GM12878 (cell line): ENCODE data around the gene RNF169. TPM values are rescaled to one million over a fixed set of nuclear protein-coding genes. Genes with fewer than 3 reads are reported as not detected.

ENCODE experiments used
- BACH1 ChIP-seq: fragments of 450-650 bp; IDR thresholded peaks from 2 replicates; pipeline ENCODE4 v1.6.1; 2017; ENCODE audit warnings: mild to moderate bottlenecking, borderline replicate concordance
- CEBPB ChIP-seq, 2 experiments: fragments of 150-350 bp in 1 of 2; IDR thresholded peaks; 2 replicates each; pipeline ENCODE4 v1.6.1; 2012 to 2014; ENCODE audit warnings: low read depth in 2 of 2, low read length in 2 of 2, borderline replicate concordance in 1 of 2, inconsistent platforms in 1 of 2
- CTCF ChIP-seq, 3 experiments: IDR thresholded peaks in 2 of 3; conservative IDR thresholded peaks in 1 of 3; 2 replicates each; pipeline ENCODE4 v1.5.1; 2011; ENCODE audit warnings: low read depth in 3 of 3, low read length in 3 of 3, mild to moderate bottlenecking in 3 of 3, control low read depth in 2 of 3, moderate library complexity in 2 of 3, inconsistent platforms in 1 of 3, mixed read lengths in 1 of 3; ENCODE audit not compliant: control insufficient read depth in 2 of 3, insufficient read depth in 1 of 3; ENCODE audit errors: extremely low read depth in 1 of 3
- ELK1 ChIP-seq: IDR thresholded peaks from 2 replicates; pipeline ENCODE4 v1.6.1; 2012; ENCODE audit warnings: low read depth, low read length, improper control_type of control experiment
- ESRRA ChIP-seq: IDR thresholded peaks from 2 replicates; pipeline ENCODE4 v1.6.1; 2012; ENCODE audit warnings: mild to moderate bottlenecking, low read length, improper control_type of control experiment
- GABPA ChIP-seq: IDR thresholded peaks from 2 replicates; pipeline ENCODE4 v1.6.1; 2014; ENCODE audit warnings: antibody characterized with exemption, low read depth, mild to moderate bottlenecking, inconsistent platforms
- IKZF2 ChIP-seq, 2 experiments: fragments of 450-650 bp; IDR thresholded peaks; 2 replicates each; pipeline ENCODE4 v1.6.1; 2017; ENCODE audit warnings: mild to moderate bottlenecking in 2 of 2, moderate library complexity in 2 of 2
- JUND ChIP-seq: IDR thresholded peaks from 2 replicates; pipeline ENCODE4 v1.6.1; 2012; ENCODE audit warnings: low read depth, mild to moderate bottlenecking, low read length, improper control_type of control experiment, moderate library complexity
- MLLT1 ChIP-seq: fragments of 450-650 bp; IDR thresholded peaks from 2 replicates; pipeline ENCODE4 v1.6.1; 2016; ENCODE audit warnings: mild to moderate bottlenecking
- MYB ChIP-seq: fragments of 150-350 bp; IDR thresholded peaks from 2 replicates; pipeline ENCODE4 v1.6.1; 2014; ENCODE audit warnings: mild to moderate bottlenecking, low read depth, low read length, borderline replicate concordance
- NFYA ChIP-seq: IDR thresholded peaks from 2 replicates; pipeline ENCODE4 v1.6.1; 2011; ENCODE audit warnings: low read depth, mild to moderate bottlenecking, low read length, improper control_type of control experiment, borderline replicate concordance
- NFYB ChIP-seq: IDR thresholded peaks from 2 replicates; pipeline ENCODE4 v1.6.1; 2011; ENCODE audit warnings: low read depth, mild to moderate bottlenecking, low read length, improper control_type of control experiment, moderate library complexity; ENCODE audit not compliant: insufficient read depth
- RAD21 ChIP-seq: IDR thresholded peaks from 2 replicates; pipeline ENCODE4 v1.6.1; 2011; ENCODE audit warnings: mild to moderate bottlenecking, low read depth, low read length, moderate library complexity; ENCODE audit not compliant: insufficient read depth
- RB1 ChIP-seq: fragments of 450-650 bp; formaldehyde crosslinking; IDR thresholded peaks from 2 replicates; pipeline ENCODE4 v1.6.1; 2017; ENCODE audit warnings: mild to moderate bottlenecking, borderline replicate concordance
- RFX5 ChIP-seq: IDR thresholded peaks from 2 replicates; pipeline ENCODE4 v1.6.1; 2011; ENCODE audit warnings: low read depth, low read length, improper control_type of control experiment
- SIX5 ChIP-seq: IDR thresholded peaks from 2 replicates; pipeline ENCODE4 v1.6.1; 2011; ENCODE audit warnings: mild to moderate bottlenecking, low read depth, low read length, moderate library complexity; ENCODE audit not compliant: severe bottlenecking
- SMARCA5 ChIP-seq: fragments of 450-650 bp; IDR thresholded peaks from 2 replicates; pipeline ENCODE4 v1.6.1; 2017; ENCODE audit warnings: mild to moderate bottlenecking
- SP1 ChIP-seq: IDR thresholded peaks from one replicate; pipeline ENCODE4 v1.6.1; 2011; ENCODE audit warnings: low read depth, low read length
- ZNF592 ChIP-seq: fragments of 450-650 bp; IDR thresholded peaks from 2 replicates; pipeline ENCODE4 v1.6.1; 2017; ENCODE audit warnings: mild to moderate bottlenecking, moderate library complexity
- polyA plus RNA-seq, 11 experiments: library from polyadenylated mRNA; depleted of rRNA in 4 of 11; unstranded in 6 of 11; stranded (reverse) in 5 of 11; fragments of >200 nt; fragmentation: Nextera tagmentation in 4 of 11; fragmentation: Illumina TruSeq in 1 of 11; extraction: Ambion mirVana in 4 of 11; extraction: Trizol in 1 of 11; gene quantifications; 1 replicate in 1 of 11; 2 replicates in 10 of 11; pipeline versions ENCODE4 v1.2.1 to v1.2.3, GENCODE V29; 2011 to 2016; ENCODE audit warnings: inconsistent platforms in 2 of 11, missing spikeins in 2 of 11, low read depth in 1 of 11
- total RNA-seq, 4 experiments: library from RNA; depleted of rRNA in 3 of 4; stranded (reverse); fragments of >200 nt in 3 of 4; fragmentation: Illumina TruSeq in 1 of 4; extraction: Trizol in 1 of 4; gene quantifications; 2 replicates each; pipeline versions ENCODE4 v1.2.1 to v1.2.3, GENCODE V29; 2013 to 2021

RNF169 gene
- total and polyA plus RNA-seq, 10 of the 15 experiments (the other 5 are each of a cell fraction or from before 2014, with no cell fraction given), result 0.32 to 13.2 (median 6.4) TPM

GRCh38 chr11:74749127-74749964, 697 bp downstream of the RNF169 start (continued):
- no peak for TF ChIP-seq NFYA
- no peak for TF ChIP-seq ZNF592
- TF ChIP-seq CEBPB (IDR thresholded peaks at IDR 0.05; ENCODE audit: borderline replicate concordance in 1 of 2, low read depth in 2 of 2, low read length in 2 of 2), result no peak
- TF ChIP-seq SMARCA5, result peak; percentile 89; the same call in 1 of the 2 replicates
- peak; percentile 29 to 34; a peak in 1 of 4 replicates for TF ChIP-seq IKZF2 (IDR thresholded peaks at IDR 0.05)
- no peak for TF ChIP-seq ESRRA
- peak; percentile 55 for TF ChIP-seq MLLT1
- TF ChIP-seq NFYB, result no peak
- no peak for TF ChIP-seq ELK1
- no peak for TF ChIP-seq RFX5
- no peak for TF ChIP-seq MYB
- TF ChIP-seq JUND, result no peak
- no peak for TF ChIP-seq SP1
- no peak for TF ChIP-seq SIX5
- TF ChIP-seq RB1, result no peak
- TF ChIP-seq BACH1, result no peak
- TF ChIP-seq GABPA, result no peak
- no peak for TF ChIP-seq CTCF (IDR thresholded peaks at IDR 0.05 in 2 of 3, conservative IDR thresholded peaks at IDR 0.05 in 1 of 3; ENCODE audit: control insufficient read depth in 2 of 3, extremely low read depth in 1 of 3, insufficient read depth in 1 of 3, low read depth in 3 of 3, low read length in 3 of 3)
- TF ChIP-seq RAD21, result no peak
